ENCODE results near the gene DAND5.
"Not testable (repeated sequence)": the region's sequence is repeated elsewhere in the genome, so short reads cannot be mapped to it uniquely, and the experiment has no call there.

DAND5 gene

GRCh38 chr19:12946092-12946721, 23.2 kb upstream of the DAND5 start:
- DNase-seq, result peak; percentile 70 to 77

- DNase-seq, result no peak
Measured at GRCh38 chr19:12946731-12947496, 22.5 kb upstream of the DAND5 start.

- DNase-seq, result no peak
Measured at GRCh38 chr19:12947702-12948611, 21.4 kb upstream of the DAND5 start.

- DNase-seq, result no peak
Measured at GRCh38 chr19:12948612-12949362, 20.6 kb upstream of the DAND5 start.

GRCh38 chr19:12949363-12950283, 19.8 kb upstream of the DAND5 start:
- no peak for DNase-seq

- DNase-seq, result not testable (repeated sequence)
Measured at GRCh38 chr19:12952050-12952449, 17.3 kb upstream of the DAND5 start.

- DNase-seq, result no peak
Measured at GRCh38 chr19:12952488-12953137, 16.8 kb upstream of the DAND5 start.

GRCh38 chr19:12953138-12953798, 16.1 kb upstream of the DAND5 start:
- DNase-seq, result no peak

- no peak for DNase-seq
Measured at GRCh38 chr19:12953799-12954611, 15.4 kb upstream of the DAND5 start.

- DNase-seq, result no peak
Measured at GRCh38 chr19:12954612-12954962, 14.8 kb upstream of the DAND5 start.

GRCh38 chr19:12955575-12955974, 13.8 kb upstream of the DAND5 start:
- DNase-seq, result not testable (repeated sequence)

GRCh38 chr19:12955996-12956395, 13.4 kb upstream of the DAND5 start:
- DNase-seq, result no peak

GRCh38 chr19:12956446-12957388, 12.7 kb upstream of the DAND5 start, which contains the start of gene GADD45GIP1:
TSS of gene GADD45GIP1 (minus strand) at chr19:12957223. CDS start at chr19:12957212, 11 bp downstream.
- peak; percentile 91 to 93 for DNase-seq

GRCh38 chr19:12957389-12957952, 11.9 kb upstream of the DAND5 start:
- DNase-seq, result not testable (repeated sequence)

GRCh38 chr19:12959481-12959880, 9.9 kb upstream of the DAND5 start:
- DNase-seq, result no peak

- peak; percentile 94 to 97 for DNase-seq
Measured at GRCh38 chr19:12965017-12965811, 4.2 kb upstream of the DAND5 start.

- no peak for DNase-seq
Measured at GRCh38 chr19:12965812-12966135, 3.6 kb upstream of the DAND5 start.

Measured in activated T-cell treated with anti-CD3 and anti-CD28 coated beads, Interleukin-2, amount 50 U/mL, for 48 hours (primary cell).